ENCODE data around the gene ZMYND12. TPM values are rescaled to one million over a fixed set of nuclear protein-coding genes. Genes with fewer than 3 reads are reported as not detected.

Gene ZMYND12
- polyA plus RNA-seq, 3 donors = 0.76 to 1.3 (median 1.2) TPM

DNA sequence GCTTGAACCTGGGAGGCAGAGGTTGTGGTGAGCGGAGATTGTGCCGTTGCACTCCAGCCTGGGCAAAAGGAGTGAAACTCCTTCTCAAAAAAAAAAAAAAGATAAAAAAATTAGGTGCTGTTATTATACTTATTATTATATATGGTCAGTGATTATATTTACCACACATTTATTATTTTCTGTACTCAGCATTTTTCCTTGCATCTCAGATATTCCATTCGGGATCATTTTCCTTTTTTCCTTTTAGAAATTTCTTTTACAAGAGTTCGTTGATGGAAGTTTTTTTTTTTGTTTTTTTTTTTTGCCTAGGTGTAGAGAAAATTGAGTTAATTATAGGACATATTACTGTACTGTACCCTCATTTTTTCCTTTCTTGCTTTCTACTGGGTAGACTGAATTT is 20.8 kb upstream of the ZMYND12 start:
- Mint-ChIP-seq H3K4me3 (no peak overlapping the region), H3K36me3 (peaks cover 3 to 7% of the 10 kb centered on the region in 2 donors), H3K27me3 (ENCODE audit: low read depth in 3 of 3) (no peaks in the 10 kb centered on the region), H3K27ac (no peak overlapping the region), H3K9me3 (no peaks in the 10 kb centered on the region), H3K4me1 (peaks cover 5% of the 10 kb centered on the region)
- peaks cover 0 to 4% of the 10 kb centered on the region in 2 donors for H3K4me1 ChIP-seq (ENCODE audit: control insufficient read depth in 1 of 2, insufficient read depth in 2 of 2, low read length in 2 of 2)
- intact Hi-C loops (cut with micrococcal nuclease) = no loop called here
- H3K27ac ChIP-seq (ENCODE audit: low read depth in 1 of 2, low read length in 2 of 2) = no peak overlapping the region
- H4K20me1 ChIP-seq (ENCODE audit: insufficient read depth, low read length) = no peaks in the 10 kb centered on the region
- no peak overlapping the region for H3K4me2 ChIP-seq (replicated peaks; ENCODE audit: extremely low read depth, low read length, poor library complexity, severe bottlenecking)
- TF ChIP-seq, protein P1, sequence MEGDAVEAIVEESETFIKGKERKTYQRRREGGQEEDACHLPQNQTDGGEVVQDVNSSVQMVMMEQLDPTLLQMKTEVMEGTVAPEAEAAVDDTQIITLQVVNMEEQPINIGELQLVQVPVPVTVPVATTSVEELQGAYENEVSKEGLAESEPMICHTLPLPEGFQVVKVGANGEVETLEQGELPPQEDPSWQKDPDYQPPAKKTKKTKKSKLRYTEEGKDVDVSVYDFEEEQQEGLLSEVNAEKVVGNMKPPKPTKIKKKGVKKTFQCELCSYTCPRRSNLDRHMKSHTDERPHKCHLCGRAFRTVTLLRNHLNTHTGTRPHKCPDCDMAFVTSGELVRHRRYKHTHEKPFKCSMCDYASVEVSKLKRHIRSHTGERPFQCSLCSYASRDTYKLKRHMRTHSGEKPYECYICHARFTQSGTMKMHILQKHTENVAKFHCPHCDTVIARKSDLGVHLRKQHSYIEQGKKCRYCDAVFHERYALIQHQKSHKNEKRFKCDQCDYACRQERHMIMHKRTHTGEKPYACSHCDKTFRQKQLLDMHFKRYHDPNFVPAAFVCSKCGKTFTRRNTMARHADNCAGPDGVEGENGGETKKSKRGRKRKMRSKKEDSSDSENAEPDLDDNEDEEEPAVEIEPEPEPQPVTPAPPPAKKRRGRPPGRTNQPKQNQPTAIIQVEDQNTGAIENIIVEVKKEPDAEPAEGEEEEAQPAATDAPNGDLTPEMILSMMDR (IDR thresholded peaks at IDR 0.05) = no peak
- no CpG with 5 or more reads among the region's 4 CpGs for WGBS (ENCODE audit: insufficient coverage)
- no peak for DNase-seq
- H3K9me3 ChIP-seq (replicated peaks in 1 of 2; ENCODE audit: control insufficient read depth in 1 of 2, insufficient read depth in 1 of 2, low read length in 2 of 2) = no peaks in the 10 kb centered on the region
- no peak overlapping the region for H3K9ac ChIP-seq (ENCODE audit: insufficient read depth, low read length, poor library complexity, severe bottlenecking)
- H2AFZ ChIP-seq (ENCODE audit: insufficient read depth, low read depth, low read length, poor library complexity, severe bottlenecking) = no peak overlapping the region
- H3K79me2 ChIP-seq (ENCODE audit: insufficient read depth, low read length) = no peaks in the 10 kb centered on the region
- H3K36me3 ChIP-seq (replicated peaks in 1 of 2; ENCODE audit: control insufficient read depth in 1 of 2, insufficient read depth in 2 of 2, low read length in 2 of 2) = no peaks in the 10 kb centered on the region
- no peak overlapping the region for H3K4me3 ChIP-seq (replicated peaks in 1 of 3; ENCODE audit: low read depth in 2 of 3, low read length in 3 of 3)
- H3K27me3 ChIP-seq (ENCODE audit: control insufficient read depth in 2 of 2, insufficient read depth in 2 of 2, low read length in 2 of 2) = no peaks in the 10 kb centered on the region

DNA sequence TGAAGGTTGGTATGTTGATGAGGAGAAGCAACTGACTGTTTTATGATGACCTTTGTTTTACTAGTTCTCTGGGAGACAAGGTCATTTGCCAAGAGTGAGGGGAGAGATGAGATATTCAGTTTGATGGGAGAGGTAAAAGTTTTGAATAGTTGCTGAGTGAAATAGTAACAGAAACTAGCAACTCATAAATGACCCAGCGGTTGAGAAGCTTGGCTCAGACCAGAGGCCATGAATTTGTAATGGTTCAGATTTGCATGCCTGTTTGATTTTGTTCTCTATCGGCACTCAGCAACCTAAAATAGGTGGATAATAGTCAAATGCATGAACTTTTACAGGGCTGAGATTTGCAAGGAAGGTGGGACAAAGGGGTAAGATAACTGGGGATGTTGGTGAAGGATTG is 13.9 kb upstream of the ZMYND12 start:
- intact Hi-C loops (cut with micrococcal nuclease) = loop anchor here (10.0 kb wide), 2 partner anchors 135 to 295 kb away; partner anchors contain the start of genes C1orf50 (in 1 of the 2), FOXJ3 (in 1 of the 2) and P3H1 (in 1 of the 2)
- no peak overlapping the region for H3K27ac Mint-ChIP-seq
- no peaks in the 10 kb centered on the region for H3K4me1 Mint-ChIP-seq
- DNase-seq = no peak
- H3K4me3 ChIP-seq (replicated peaks in 1 of 3; ENCODE audit: low read depth in 2 of 3, low read length in 3 of 3) = no peak overlapping the region
- H3K4me1 ChIP-seq (ENCODE audit: control insufficient read depth in 1 of 2, insufficient read depth in 2 of 2, low read length in 2 of 2) = no peaks in the 10 kb centered on the region
- H3K9me3 Mint-ChIP-seq = no peaks in the 10 kb centered on the region
- H3K4me2 ChIP-seq (replicated peaks; ENCODE audit: extremely low read depth, low read length, poor library complexity, severe bottlenecking) = no peak overlapping the region
- no peak overlapping the region for H3K27ac ChIP-seq (ENCODE audit: low read depth in 1 of 2, low read length in 2 of 2)
- H2AFZ ChIP-seq (ENCODE audit: insufficient read depth, low read depth, low read length, poor library complexity, severe bottlenecking) = no peak overlapping the region
- H3K27me3 ChIP-seq (ENCODE audit: control insufficient read depth in 2 of 2, insufficient read depth in 2 of 2, low read length in 2 of 2) = no peaks in the 10 kb centered on the region
- TF ChIP-seq, protein P1 (IDR thresholded peaks at IDR 0.05) = no peak
- peaks cover 0 to 2% (median 0%) of the 10 kb centered on the region in 3 donors for H3K27me3 Mint-ChIP-seq (ENCODE audit: low read depth in 3 of 3)
- H4K20me1 ChIP-seq (ENCODE audit: insufficient read depth, low read length) = no peaks in the 10 kb centered on the region
- no peak overlapping the region for H3K4me3 Mint-ChIP-seq
- no peaks in the 10 kb centered on the region for H3K9me3 ChIP-seq (replicated peaks in 1 of 2; ENCODE audit: control insufficient read depth in 1 of 2, insufficient read depth in 1 of 2, low read length in 2 of 2)
- H3K79me2 ChIP-seq (ENCODE audit: insufficient read depth, low read length) = no peaks in the 10 kb centered on the region
- peaks cover 0 to 3% of the 10 kb centered on the region in 2 donors for H3K36me3 Mint-ChIP-seq
- H3K36me3 ChIP-seq (replicated peaks in 1 of 2; ENCODE audit: control insufficient read depth in 1 of 2, insufficient read depth in 2 of 2, low read length in 2 of 2) = no peaks in the 10 kb centered on the region
- no peak overlapping the region for H3K9ac ChIP-seq (ENCODE audit: insufficient read depth, low read length, poor library complexity, severe bottlenecking)
- WGBS (ENCODE audit: insufficient coverage) = 94% methylated on average over 2 of the region's 2 CpGs
